Kidney epithelial cell (primary cell): ENCODE measurements around the gene GIMAP1. TPM values are rescaled to one million over a fixed set of nuclear protein-coding genes. Genes with fewer than 3 reads are reported as not detected.
"Not testable (repeated sequence)": the region's sequence is repeated elsewhere in the genome, so short reads cannot be mapped to it uniquely, and the experiment has no call there.

Experiments
- DNase-seq: peaks from one replicate; pipeline ENCODE4 v3.0.0-alpha.2; 2010; ENCODE audit warnings: low read depth
- H3K27me3 ChIP-seq: 2 replicates; pipeline ENCODE4 v1.6.0; 2011; ENCODE audit warnings: low read length; ENCODE audit not compliant: control insufficient read depth, insufficient read depth
- H3K36me3 ChIP-seq: 2 replicates; pipeline ENCODE4 v1.5.1; 2011; ENCODE audit warnings: low read length; ENCODE audit not compliant: control insufficient read depth, insufficient read depth
- H3K4me3 ChIP-seq: 2 replicates; pipeline ENCODE4 v1.5.1; 2011; ENCODE audit warnings: low read depth, mild to moderate bottlenecking, control low read depth, low read length
- total RNA-seq: library from RNA; depleted of rRNA; stranded (reverse); fragments of >200 nt; gene quantifications from 2 replicates; pipeline ENCODE4 v1.2.3, GENCODE V29; 2015
- TF ChIP-seq, protein P1 (sequence below): IDR thresholded peaks from 2 replicates; pipeline ENCODE4 v1.5.1; 2011; ENCODE audit warnings: mild to moderate bottlenecking, moderate library complexity, low read length, control low read depth, inconsistent platforms; ENCODE audit not compliant: insufficient read depth, poor library complexity, severe bottlenecking

GIMAP1 gene
- not detected in 2 replicates for total RNA-seq

DNA sequence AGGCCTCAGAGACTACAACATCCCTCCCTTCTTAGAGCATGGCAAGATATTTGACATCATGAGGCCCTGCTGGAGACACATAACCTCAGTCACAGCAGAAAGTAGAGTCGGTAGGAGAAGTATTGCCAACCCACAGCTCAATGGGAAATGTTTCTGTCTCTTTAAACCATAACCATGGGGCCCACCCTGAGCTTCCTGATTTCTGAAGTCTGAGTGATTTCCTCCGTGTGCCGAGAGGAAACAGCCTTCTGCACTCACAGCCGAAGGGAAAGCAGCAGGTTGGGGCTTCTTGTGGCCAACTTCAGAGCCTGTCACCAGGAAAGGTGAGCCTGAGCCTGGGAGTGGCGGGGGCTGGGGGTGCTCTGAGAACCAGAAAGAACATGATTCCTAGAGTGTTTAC, at the start of gene GIMAP1:
Gene GIMAP1, plus strand, starts transcription at position 246 of the 400 bp plus-strand sequence. CDS start 2,435 bp downstream, outside the sequence.
- DNase-seq, result no peak
- Histone ChIP-seq H3K36me3 (no peaks in the 10 kb centered on the region), H3K27me3 (no peaks in the 10 kb centered on the region), H3K4me3 (no peak within 1 kb of the TSS)
- TF ChIP-seq, protein P1, sequence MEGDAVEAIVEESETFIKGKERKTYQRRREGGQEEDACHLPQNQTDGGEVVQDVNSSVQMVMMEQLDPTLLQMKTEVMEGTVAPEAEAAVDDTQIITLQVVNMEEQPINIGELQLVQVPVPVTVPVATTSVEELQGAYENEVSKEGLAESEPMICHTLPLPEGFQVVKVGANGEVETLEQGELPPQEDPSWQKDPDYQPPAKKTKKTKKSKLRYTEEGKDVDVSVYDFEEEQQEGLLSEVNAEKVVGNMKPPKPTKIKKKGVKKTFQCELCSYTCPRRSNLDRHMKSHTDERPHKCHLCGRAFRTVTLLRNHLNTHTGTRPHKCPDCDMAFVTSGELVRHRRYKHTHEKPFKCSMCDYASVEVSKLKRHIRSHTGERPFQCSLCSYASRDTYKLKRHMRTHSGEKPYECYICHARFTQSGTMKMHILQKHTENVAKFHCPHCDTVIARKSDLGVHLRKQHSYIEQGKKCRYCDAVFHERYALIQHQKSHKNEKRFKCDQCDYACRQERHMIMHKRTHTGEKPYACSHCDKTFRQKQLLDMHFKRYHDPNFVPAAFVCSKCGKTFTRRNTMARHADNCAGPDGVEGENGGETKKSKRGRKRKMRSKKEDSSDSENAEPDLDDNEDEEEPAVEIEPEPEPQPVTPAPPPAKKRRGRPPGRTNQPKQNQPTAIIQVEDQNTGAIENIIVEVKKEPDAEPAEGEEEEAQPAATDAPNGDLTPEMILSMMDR, result no peak

DNA sequence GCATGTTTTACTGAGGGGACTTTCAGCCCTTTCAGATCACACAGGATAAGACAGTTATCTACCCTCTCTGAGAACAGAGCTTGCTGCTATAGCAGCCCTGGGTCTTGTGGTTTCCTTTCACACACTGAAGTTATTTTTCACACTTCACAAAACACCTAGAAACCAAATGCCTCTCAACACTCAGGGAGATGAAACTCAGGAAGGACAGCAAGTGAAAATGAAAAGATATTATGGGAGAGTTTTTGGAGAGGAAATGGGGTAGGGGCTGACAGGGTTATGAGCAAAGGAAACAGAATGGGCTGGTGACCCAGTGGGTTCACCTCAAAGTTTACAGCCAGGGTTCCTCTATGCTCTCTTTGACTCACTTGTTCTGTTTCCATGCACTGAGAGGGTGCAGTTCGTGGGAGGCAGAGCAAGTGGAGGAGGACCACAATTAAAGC, 47.9 kb upstream of the GIMAP1 start:
- Histone ChIP-seq H3K36me3 (no peaks in the 10 kb centered on the region), H3K27me3 (no peaks in the 10 kb centered on the region), H3K4me3 (no peak overlapping the region)
- TF ChIP-seq, protein P1, result no peak
- DNase-seq, result no peak

DNA sequence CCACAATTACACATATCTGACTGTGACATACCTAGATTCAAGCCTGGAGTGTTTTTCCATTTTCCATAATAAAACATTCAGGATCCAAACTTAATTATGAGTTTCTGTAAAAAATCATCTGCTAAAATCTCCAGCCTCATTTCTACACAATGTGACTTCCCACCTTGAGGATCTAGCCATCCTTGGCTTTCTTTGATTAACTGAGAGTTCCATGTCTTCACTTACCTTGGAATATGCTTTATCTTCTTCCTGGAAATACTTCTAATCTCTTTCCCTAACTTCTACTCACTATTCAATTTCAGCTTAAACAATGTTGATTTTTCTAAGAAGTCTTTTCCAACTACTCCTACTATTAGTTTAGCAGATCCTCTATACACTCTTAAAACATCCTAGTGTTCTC, 47.4 kb upstream of the GIMAP1 start:
- Histone ChIP-seq H3K36me3 (no peaks in the 10 kb centered on the region), H3K4me3 (no peak overlapping the region), H3K27me3 (no peaks in the 10 kb centered on the region)
- DNase-seq, result no peak
- TF ChIP-seq, protein P1, result no peak

DNA sequence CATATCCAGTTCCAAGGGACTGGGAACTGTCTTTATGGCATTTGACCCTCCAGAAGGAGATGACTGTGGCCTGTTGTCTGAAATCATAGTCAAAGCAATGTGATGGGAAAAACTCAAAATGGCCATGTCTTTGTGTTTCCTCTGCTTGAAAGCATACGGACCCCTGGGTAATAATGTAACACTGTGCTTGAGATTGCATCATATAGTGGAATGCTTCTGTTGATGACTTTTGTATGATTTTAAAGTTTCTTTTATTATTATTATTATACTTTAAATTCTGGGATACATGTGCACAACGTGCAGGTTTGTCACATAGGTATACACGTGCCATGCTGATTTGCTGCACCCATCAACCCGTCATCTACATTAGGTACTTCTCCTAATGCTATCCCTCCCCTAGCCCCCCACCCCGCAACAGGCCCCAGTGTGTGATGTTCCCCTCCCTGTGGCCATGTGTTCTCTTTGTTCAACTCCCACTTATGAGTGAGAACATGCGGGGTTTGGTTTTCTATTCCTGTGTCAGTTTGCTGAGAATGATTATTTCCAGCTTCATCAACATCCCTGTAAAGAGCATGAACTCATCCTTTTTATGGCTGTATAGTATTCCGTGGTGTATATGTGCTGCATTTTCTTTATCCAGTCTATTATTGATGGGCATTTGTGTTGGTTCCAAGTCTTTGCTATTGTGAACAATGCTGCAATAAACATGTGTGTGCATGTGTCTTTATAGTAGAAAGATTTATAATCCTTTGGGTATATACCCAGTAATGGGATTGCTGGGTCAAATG, 44.4 kb upstream of the GIMAP1 start:
- not testable (repeated sequence) for H3K4me3 ChIP-seq, H3K36me3 ChIP-seq, H3K27me3 ChIP-seq, DNase-seq

DNA sequence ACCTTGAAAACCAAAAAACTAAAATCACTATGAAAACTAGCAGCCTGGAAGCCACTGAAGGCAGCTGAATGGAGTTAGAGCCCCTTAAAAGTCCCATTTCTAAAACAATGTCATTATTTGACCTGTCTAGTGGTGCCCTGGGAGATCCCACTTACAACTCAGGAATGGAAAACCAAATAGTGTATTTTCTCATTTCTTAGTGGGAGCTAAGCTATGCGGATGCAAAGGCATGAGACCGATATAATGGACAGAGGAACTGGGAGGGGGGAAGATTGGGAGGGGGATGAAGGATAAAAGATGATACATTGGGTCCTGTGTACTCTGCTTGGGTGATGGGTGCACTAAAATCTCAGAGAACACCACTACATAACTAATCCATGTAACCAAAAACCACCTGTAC, 40.7 kb upstream of the GIMAP1 start:
- TF ChIP-seq, protein P1, result no peak
- H3K27me3 ChIP-seq, result no peaks in the 10 kb centered on the region

DNA sequence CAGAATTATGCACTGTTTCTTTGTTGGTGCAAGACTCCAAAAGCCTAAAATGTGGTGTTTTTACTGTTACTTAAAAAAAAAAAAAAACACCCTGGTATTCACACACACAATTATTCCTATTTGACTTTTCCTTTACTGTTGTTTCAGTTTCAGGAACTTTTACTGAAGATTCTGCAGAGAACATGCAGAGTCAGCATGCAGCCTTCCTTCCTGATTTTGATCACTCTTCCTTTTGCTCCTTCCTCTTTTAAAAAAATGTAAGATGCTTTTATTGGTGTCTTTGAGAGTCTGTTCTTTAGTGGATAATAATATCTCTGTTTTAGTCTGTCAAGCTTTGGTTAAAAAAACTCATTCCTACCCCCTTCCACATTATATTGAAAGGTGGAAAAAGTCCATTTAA, 40.1 kb upstream of the GIMAP1 start:
- DNase-seq, H3K4me3 ChIP-seq, H3K27me3 ChIP-seq, H3K36me3 ChIP-seq: not testable (repeated sequence)

More for the DNA sequence above, 40.7 kb upstream of the GIMAP1 start:
- Histone ChIP-seq H3K4me3 (no peak overlapping the region), H3K36me3 (no peaks in the 10 kb centered on the region)
- no peak for DNase-seq

DNA sequence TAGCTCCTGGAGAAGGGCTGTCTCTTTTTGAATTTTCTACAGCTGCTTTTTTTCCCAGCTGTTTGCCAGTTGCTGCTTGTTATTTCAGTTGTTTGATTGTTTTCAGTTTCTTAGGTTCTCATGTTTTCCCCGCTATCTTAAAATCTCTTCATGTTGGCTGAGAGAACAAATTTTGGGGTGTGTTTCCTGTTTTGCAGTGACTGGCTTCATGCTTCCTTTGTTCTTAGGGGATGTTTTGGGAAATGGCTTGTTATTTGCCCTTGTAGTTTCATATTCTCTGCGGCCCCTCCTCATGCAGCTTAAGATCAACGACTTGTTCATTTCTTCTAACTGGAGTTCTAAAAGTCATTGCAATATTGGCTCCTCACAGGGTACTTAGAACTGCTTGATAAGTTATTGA, 39.6 kb upstream of the GIMAP1 start:
- H3K4me3 ChIP-seq, DNase-seq, H3K27me3 ChIP-seq, H3K36me3 ChIP-seq: not testable (repeated sequence)

DNA sequence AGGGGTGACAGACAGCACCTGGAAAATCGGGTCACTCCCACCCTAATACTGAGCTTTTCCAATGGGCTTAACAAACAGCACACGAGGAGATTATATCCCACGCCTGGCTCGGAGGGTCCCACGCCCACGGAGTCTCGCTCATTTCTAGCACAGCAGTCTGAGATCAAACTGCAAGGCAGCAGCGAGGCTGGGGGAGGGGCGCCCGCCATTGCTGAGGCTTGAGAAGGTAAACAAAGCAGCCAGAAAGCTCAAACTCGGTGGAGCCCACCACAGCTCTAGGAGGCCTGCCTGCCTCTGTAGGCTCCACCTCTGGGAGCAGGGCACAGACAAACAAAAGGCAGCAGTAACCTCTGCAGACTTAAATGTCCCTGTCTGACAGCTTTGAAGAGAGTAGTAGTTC, 37.8 kb upstream of the GIMAP1 start:
- not testable (repeated sequence) for H3K4me3 ChIP-seq, H3K36me3 ChIP-seq, DNase-seq, H3K27me3 ChIP-seq

DNA sequence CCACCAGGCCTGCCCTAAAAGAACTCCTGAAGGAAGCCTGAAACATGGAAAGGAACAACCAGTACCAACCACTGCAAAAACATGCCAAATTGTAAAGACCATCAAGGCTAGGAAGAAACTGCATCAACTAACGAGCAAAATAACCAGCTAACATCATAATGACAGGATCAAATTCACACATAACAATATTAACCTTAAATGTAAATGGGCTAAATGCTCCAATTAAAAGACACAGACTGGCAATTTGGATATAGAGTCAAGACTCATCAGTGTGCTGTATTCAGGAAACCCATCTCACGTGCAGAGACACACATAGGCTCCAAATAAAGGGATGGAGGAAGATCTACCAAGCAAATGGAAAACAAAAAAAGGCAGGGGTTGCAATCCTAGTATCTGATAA, 36.0 kb upstream of the GIMAP1 start:
- not testable (repeated sequence) for H3K27me3 ChIP-seq, H3K4me3 ChIP-seq, DNase-seq, H3K36me3 ChIP-seq
